Measurements from ENCODE around the gene METTL14.
A peak's percentile ranks its signal among the peaks of the same experiment; 100 is the strongest.

METTL14 gene

DNA sequence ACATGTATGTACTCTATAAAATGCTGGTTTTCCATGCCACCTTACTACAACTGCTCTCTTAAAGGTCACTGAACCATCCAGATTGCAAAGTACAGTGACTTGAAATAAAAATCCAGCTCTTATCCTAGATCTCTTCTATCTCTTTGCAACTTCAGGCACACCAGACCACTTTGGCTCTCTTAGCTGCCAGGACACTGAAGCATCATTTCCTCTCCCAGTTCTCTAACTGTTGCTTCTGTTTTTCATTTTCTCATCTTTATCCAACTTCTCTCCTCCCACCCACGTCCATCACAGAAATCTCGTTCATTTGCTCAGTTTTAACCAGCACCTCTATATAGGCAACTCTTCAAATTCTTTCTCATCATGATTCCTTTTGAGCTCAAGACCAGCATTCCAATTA is 74.3 kb downstream of the METTL14 start:
- peak overlapping the region; percentile 38 for H3K27ac ChIP-seq (ENCODE audit: low read depth, low read length, poor library complexity, severe bottlenecking)
- no peak for TF ChIP-seq EZH2 (IDR thresholded peaks at IDR 0.05; ENCODE audit: borderline replicate concordance, low read length)
- TF ChIP-seq, protein P1, sequence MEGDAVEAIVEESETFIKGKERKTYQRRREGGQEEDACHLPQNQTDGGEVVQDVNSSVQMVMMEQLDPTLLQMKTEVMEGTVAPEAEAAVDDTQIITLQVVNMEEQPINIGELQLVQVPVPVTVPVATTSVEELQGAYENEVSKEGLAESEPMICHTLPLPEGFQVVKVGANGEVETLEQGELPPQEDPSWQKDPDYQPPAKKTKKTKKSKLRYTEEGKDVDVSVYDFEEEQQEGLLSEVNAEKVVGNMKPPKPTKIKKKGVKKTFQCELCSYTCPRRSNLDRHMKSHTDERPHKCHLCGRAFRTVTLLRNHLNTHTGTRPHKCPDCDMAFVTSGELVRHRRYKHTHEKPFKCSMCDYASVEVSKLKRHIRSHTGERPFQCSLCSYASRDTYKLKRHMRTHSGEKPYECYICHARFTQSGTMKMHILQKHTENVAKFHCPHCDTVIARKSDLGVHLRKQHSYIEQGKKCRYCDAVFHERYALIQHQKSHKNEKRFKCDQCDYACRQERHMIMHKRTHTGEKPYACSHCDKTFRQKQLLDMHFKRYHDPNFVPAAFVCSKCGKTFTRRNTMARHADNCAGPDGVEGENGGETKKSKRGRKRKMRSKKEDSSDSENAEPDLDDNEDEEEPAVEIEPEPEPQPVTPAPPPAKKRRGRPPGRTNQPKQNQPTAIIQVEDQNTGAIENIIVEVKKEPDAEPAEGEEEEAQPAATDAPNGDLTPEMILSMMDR (IDR thresholded peaks at IDR 0.05; ENCODE audit: low read length) = no peak
- peaks cover 6% of the 10 kb centered on the region; the same call in 1 of the 2 replicates for H3K36me3 ChIP-seq (ENCODE audit: insufficient read depth, low read length)
- no peaks in the 10 kb centered on the region for H3K79me2 ChIP-seq (ENCODE audit: insufficient read depth, low read length)
- no peaks in the 10 kb centered on the region for H3K9me3 ChIP-seq (ENCODE audit: low read length)
- H3K4me1 ChIP-seq (ENCODE audit: insufficient read depth, low read length, severe bottlenecking) = peaks cover 33% of the 10 kb centered on the region
- no peaks in the 10 kb centered on the region for H3K27me3 ChIP-seq (ENCODE audit: insufficient read depth, low read length)
- H4K20me1 ChIP-seq (ENCODE audit: insufficient read depth, low read length) = no peaks in the 10 kb centered on the region
- no peaks in the 10 kb centered on the region for H3F3A ChIP-seq (ENCODE audit: insufficient read depth, low read length)
- H3K4me2 ChIP-seq (ENCODE audit: low read length) = peak overlapping the region; percentile 58
- H3K9ac ChIP-seq (ENCODE audit: low read length) = no peak overlapping the region; the same call in 1 of the 2 replicates
- no peak overlapping the region for H2AFZ ChIP-seq (ENCODE audit: low read length)
- H3K9me2 ChIP-seq (ENCODE audit: low read depth, low read length) = no peaks in the 10 kb centered on the region
- peak overlapping the region; percentile 42 for H3K4me3 ChIP-seq (ENCODE audit: low read depth, low read length, poor library complexity, severe bottlenecking)

DNA sequence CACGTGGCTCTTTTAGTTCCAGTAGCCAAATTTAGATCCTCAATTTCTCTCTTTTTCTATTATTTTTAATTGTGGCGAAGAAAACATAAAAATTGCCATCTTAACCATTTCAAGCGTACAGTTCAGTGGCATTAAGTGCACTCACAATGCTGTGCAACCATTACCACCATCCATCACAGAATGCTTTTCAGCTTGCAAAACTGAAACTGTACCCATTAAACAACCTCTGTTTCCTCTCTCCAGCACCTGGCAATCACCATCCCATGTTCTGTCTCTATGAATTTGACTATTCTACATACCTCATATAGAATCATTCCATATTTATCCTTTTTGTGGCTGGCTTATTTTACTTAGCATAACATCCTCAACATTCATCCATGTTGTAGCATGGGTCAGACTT is 74.9 kb downstream of the METTL14 start:
- Histone ChIP-seq H3K27ac (ENCODE audit: low read depth, low read length, poor library complexity, severe bottlenecking) (peak overlapping the region; percentile 38), H4K20me1 (ENCODE audit: insufficient read depth, low read length) (no peaks in the 10 kb centered on the region), H3K27me3 (ENCODE audit: insufficient read depth, low read length) (no peaks in the 10 kb centered on the region), H3K4me2 (ENCODE audit: low read length) (peak overlapping the region; percentile 58), H2AFZ (ENCODE audit: low read length) (no peak overlapping the region), H3K9me3 (ENCODE audit: low read length) (no peaks in the 10 kb centered on the region), H3K9me2 (ENCODE audit: low read depth, low read length) (no peaks in the 10 kb centered on the region), H3K79me2 (ENCODE audit: insufficient read depth, low read length) (no peaks in the 10 kb centered on the region), H3K4me1 (ENCODE audit: insufficient read depth, low read length, severe bottlenecking) (peaks cover 33% of the 10 kb centered on the region), H3K4me3 (ENCODE audit: low read depth, low read length, poor library complexity, severe bottlenecking) (peak overlapping the region; percentile 42), H3K9ac (ENCODE audit: low read length) (no peak overlapping the region), H3F3A (ENCODE audit: insufficient read depth, low read length) (no peaks in the 10 kb centered on the region), H3K36me3 (ENCODE audit: insufficient read depth, low read length) (peaks cover 7% of the 10 kb centered on the region; the same call in 1 of the 2 replicates)
- TF ChIP-seq EZH2 (IDR thresholded peaks at IDR 0.05; ENCODE audit: borderline replicate concordance, low read length) = no peak
- TF ChIP-seq, protein P1 (IDR thresholded peaks at IDR 0.05; ENCODE audit: low read length) = no peak

DNA sequence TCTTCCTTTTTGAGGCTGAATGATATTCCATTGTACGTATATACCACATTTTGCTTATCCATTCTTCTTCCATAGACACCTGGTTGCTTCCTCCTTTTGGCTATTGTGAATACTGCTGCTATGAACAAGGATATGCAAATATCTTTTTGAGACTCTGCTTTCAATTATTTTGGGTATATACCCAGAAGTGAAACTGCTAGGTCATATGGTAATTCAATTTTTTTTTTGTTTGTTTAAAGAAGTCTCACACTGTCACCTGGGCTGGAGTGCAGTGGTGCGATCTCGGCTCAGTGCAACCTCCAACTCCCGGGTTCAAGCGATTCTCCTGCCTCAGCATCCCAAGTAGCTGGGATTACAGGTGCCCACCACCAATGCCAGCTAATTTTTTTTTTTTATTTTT is 75.3 kb downstream of the METTL14 start:
- Histone ChIP-seq H3K4me2 (ENCODE audit: low read length) (peak overlapping the region; percentile 58), H3K79me2 (ENCODE audit: insufficient read depth, low read length) (no peaks in the 10 kb centered on the region), H3K9me2 (ENCODE audit: low read depth, low read length) (no peaks in the 10 kb centered on the region), H4K20me1 (ENCODE audit: insufficient read depth, low read length) (no peaks in the 10 kb centered on the region), H2AFZ (ENCODE audit: low read length) (no peak overlapping the region), H3F3A (ENCODE audit: insufficient read depth, low read length) (no peaks in the 10 kb centered on the region), H3K4me3 (ENCODE audit: low read depth, low read length, poor library complexity, severe bottlenecking) (peak overlapping the region; percentile 42), H3K27me3 (ENCODE audit: insufficient read depth, low read length) (no peaks in the 10 kb centered on the region), H3K27ac (ENCODE audit: low read depth, low read length, poor library complexity, severe bottlenecking) (peak overlapping the region; percentile 53), H3K9ac (ENCODE audit: low read length) (no peak overlapping the region), H3K4me1 (ENCODE audit: insufficient read depth, low read length, severe bottlenecking) (peaks cover 33% of the 10 kb centered on the region), H3K36me3 (ENCODE audit: insufficient read depth, low read length) (peaks cover 7% of the 10 kb centered on the region; the same call in 1 of the 2 replicates), H3K9me3 (ENCODE audit: low read length) (no peaks in the 10 kb centered on the region)
- TF ChIP-seq EZH2 (IDR thresholded peaks at IDR 0.05; ENCODE audit: borderline replicate concordance, low read length) = no peak
- TF ChIP-seq, protein P1 (IDR thresholded peaks at IDR 0.05; ENCODE audit: low read length) = no peak
